Measurements from ENCODE around the gene KLF3.
"Not testable (repeated sequence)": the region's sequence is repeated elsewhere in the genome, so short reads cannot be mapped to it uniquely, and the experiment has no call there.

Gene KLF3

GRCh38 chr4:38623260-38623659 is 40.7 kb upstream of the KLF3 start:
- H3K4me3 ChIP-seq (ENCODE audit: low read depth, low read length), result no peak overlapping the region
- no peak overlapping the region for H2AFZ ChIP-seq (ENCODE audit: low read length, unreplicated experiment)
- H3K4me1 ChIP-seq (ENCODE audit: control insufficient read depth, insufficient read depth, low read length, unreplicated experiment), result peaks cover 9% of the 10 kb centered on the region
- no peaks in the 10 kb centered on the region for H3K79me2 ChIP-seq (ENCODE audit: control insufficient read depth, insufficient read depth, low read length, unreplicated experiment)
- H3K27ac ChIP-seq (ENCODE audit: low read depth, low read length), result no peak overlapping the region
- no peaks in the 10 kb centered on the region for H3K36me3 ChIP-seq (ENCODE audit: insufficient read depth, low read length)
- no peaks in the 10 kb centered on the region for H3K27me3 ChIP-seq (ENCODE audit: insufficient read depth, low read length)

GRCh38 chr4:38624311-38624710 is 39.7 kb upstream of the KLF3 start:
- H3K4me1 ChIP-seq (ENCODE audit: control insufficient read depth, insufficient read depth, low read length, unreplicated experiment), result peaks cover 9% of the 10 kb centered on the region
- no peak overlapping the region for H3K4me3 ChIP-seq (ENCODE audit: low read depth, low read length)
- no peaks in the 10 kb centered on the region for H3K36me3 ChIP-seq (ENCODE audit: insufficient read depth, low read length)
- H2AFZ ChIP-seq (ENCODE audit: low read length, unreplicated experiment), result no peak overlapping the region
- no peak overlapping the region for H3K27ac ChIP-seq (ENCODE audit: low read depth, low read length)
- no peaks in the 10 kb centered on the region for H3K79me2 ChIP-seq (ENCODE audit: control insufficient read depth, insufficient read depth, low read length, unreplicated experiment)
- H3K27me3 ChIP-seq (ENCODE audit: insufficient read depth, low read length), result no peaks in the 10 kb centered on the region

GRCh38 chr4:38625508-38625907 is 38.5 kb upstream of the KLF3 start:
- H3K27ac ChIP-seq (ENCODE audit: low read depth, low read length), result no peak overlapping the region
- no peaks in the 10 kb centered on the region for H3K79me2 ChIP-seq (ENCODE audit: control insufficient read depth, insufficient read depth, low read length, unreplicated experiment)
- H3K4me3 ChIP-seq (ENCODE audit: low read depth, low read length), result no peak overlapping the region
- no peaks in the 10 kb centered on the region for H3K27me3 ChIP-seq (ENCODE audit: insufficient read depth, low read length)
- H2AFZ ChIP-seq (ENCODE audit: low read length, unreplicated experiment), result no peak overlapping the region
- no peaks in the 10 kb centered on the region for H3K36me3 ChIP-seq (ENCODE audit: insufficient read depth, low read length)
- peaks cover 9% of the 10 kb centered on the region for H3K4me1 ChIP-seq (ENCODE audit: control insufficient read depth, insufficient read depth, low read length, unreplicated experiment)

DNA sequence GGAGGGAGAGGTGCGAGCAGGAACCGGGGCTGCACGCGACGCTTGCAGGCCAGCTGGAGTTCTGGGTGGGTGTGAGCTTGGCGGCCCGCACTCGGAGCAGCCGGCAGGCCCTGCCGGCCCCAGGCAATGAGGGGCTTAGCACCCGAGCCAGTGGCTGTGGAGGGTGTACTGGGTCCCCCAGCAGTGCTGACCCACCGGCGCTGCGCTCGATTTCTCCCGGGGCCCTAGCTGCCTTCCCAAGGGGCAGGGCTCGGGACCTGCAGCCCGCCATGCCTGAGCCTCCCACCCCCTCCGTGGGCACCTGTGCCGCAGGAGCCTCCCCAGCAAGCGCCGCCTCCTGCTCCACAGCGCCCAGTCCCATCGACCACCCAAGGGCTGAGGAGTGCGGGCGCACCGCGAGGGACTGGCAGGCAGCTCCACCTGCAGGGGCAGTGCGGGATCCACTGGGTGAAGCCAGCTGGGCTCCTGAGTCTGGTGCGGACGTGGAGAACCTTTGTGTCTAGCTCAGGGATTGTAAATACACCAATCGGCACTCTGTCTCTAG is 37.0 kb upstream of the KLF3 start:
- not testable (repeated sequence) for H3K4me1 ChIP-seq (ENCODE audit: control insufficient read depth, insufficient read depth, low read length, unreplicated experiment); H3K36me3 ChIP-seq (ENCODE audit: insufficient read depth, low read length); H2AFZ ChIP-seq (ENCODE audit: low read length, unreplicated experiment); H3K79me2 ChIP-seq (ENCODE audit: control insufficient read depth, insufficient read depth, low read length, unreplicated experiment); H3K27ac ChIP-seq (ENCODE audit: low read depth, low read length); H3K27me3 ChIP-seq (ENCODE audit: insufficient read depth, low read length); H3K4me3 ChIP-seq (ENCODE audit: low read depth, low read length)

GRCh38 chr4:38630519-38630918 is 33.5 kb upstream of the KLF3 start:
- H3K36me3 ChIP-seq (ENCODE audit: insufficient read depth, low read length), result no peaks in the 10 kb centered on the region
- H3K79me2 ChIP-seq (ENCODE audit: control insufficient read depth, insufficient read depth, low read length, unreplicated experiment), result no peaks in the 10 kb centered on the region
- no peak overlapping the region for H2AFZ ChIP-seq (ENCODE audit: low read length, unreplicated experiment)
- H3K4me1 ChIP-seq (ENCODE audit: control insufficient read depth, insufficient read depth, low read length, unreplicated experiment), result no peaks in the 10 kb centered on the region
- H3K4me3 ChIP-seq (ENCODE audit: low read depth, low read length), result no peak overlapping the region
- H3K27me3 ChIP-seq (ENCODE audit: insufficient read depth, low read length), result no peaks in the 10 kb centered on the region
- H3K27ac ChIP-seq (ENCODE audit: low read depth, low read length), result no peak overlapping the region

DNA sequence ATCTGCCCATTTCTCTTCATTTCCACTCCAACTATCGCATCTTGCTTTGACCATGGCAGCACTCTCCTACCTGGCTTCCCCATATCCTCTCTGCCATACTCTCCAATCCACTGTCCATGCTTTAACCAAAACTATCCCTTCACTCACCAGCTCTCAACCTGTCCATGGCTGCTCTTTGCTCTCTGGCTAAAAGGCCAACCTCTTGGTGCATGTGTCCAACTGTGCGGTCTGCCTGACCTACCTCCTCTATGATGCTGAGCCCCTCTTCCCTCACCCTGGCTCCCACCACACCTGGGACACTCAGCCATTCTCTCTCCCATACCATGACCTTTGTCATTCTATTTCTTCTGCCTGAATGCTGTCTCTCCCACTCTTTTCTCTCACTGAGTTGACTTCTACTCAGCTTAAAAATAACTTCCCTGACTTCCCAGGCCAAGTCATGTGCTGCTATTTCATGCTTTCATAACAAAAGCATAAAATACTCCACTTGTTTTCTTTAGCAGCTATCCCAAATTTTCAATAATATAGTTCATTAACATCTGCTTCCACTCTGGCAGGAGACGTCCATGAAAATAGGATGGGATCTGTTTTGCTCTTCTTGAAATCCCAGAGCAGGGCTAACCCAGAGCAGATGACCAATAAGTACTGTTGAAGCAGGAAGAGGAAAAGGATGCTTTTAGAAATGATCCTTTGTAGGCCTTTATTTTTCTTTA is 29.8 kb upstream of the KLF3 start:
- Histone ChIP-seq H2AFZ (ENCODE audit: low read length, unreplicated experiment) (no peak overlapping the region), H3K79me2 (ENCODE audit: control insufficient read depth, insufficient read depth, low read length, unreplicated experiment) (no peaks in the 10 kb centered on the region), H3K36me3 (ENCODE audit: insufficient read depth, low read length) (no peaks in the 10 kb centered on the region), H3K27ac (ENCODE audit: low read depth, low read length) (no peak overlapping the region), H3K4me1 (ENCODE audit: control insufficient read depth, insufficient read depth, low read length, unreplicated experiment) (no peaks in the 10 kb centered on the region), H3K27me3 (ENCODE audit: insufficient read depth, low read length) (peaks cover 6% of the 10 kb centered on the region), H3K4me3 (ENCODE audit: low read depth, low read length) (no peak overlapping the region)

- no peak overlapping the region for H2AFZ ChIP-seq (ENCODE audit: low read length, unreplicated experiment)
- no peaks in the 10 kb centered on the region for H3K4me1 ChIP-seq (ENCODE audit: control insufficient read depth, insufficient read depth, low read length, unreplicated experiment)
- no peaks in the 10 kb centered on the region for H3K79me2 ChIP-seq (ENCODE audit: control insufficient read depth, insufficient read depth, low read length, unreplicated experiment)
- no peak overlapping the region for H3K27ac ChIP-seq (ENCODE audit: low read depth, low read length)
- peaks cover 17% of the 10 kb centered on the region for H3K27me3 ChIP-seq (ENCODE audit: insufficient read depth, low read length)
- H3K4me3 ChIP-seq (ENCODE audit: low read depth, low read length), result no peak overlapping the region
- H3K36me3 ChIP-seq (ENCODE audit: insufficient read depth, low read length), result no peaks in the 10 kb centered on the region
Observed at GRCh38 chr4:38639242-38639641, 24.8 kb upstream of the KLF3 start.

DNA sequence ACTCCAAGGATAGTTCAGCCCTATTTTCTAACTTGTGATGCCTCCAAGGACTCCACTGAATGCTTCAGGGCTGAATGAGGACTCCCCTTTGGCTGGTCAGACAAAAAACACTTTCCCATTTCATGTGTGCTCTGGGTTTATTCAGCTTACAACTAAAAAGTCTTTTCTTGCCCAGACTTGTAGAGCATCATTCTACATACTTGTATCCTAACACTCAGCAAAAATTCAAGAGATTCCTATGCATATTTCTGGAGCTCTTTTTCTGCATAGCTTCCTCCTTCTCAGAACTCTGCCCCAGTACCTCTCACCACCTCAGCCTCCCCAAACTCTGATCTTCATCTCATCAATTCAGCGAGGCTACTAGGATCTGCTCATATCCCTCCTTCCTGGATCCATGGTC is 22.2 kb upstream of the KLF3 start:
- Histone ChIP-seq H3K27me3 (ENCODE audit: insufficient read depth, low read length) (peaks cover 21% of the 10 kb centered on the region), H3K36me3 (ENCODE audit: insufficient read depth, low read length) (no peaks in the 10 kb centered on the region), H3K27ac (ENCODE audit: low read depth, low read length) (no peak overlapping the region), H3K4me3 (ENCODE audit: low read depth, low read length) (no peak overlapping the region), H2AFZ (ENCODE audit: low read length, unreplicated experiment) (no peak overlapping the region), H3K79me2 (ENCODE audit: control insufficient read depth, insufficient read depth, low read length, unreplicated experiment) (no peaks in the 10 kb centered on the region), H3K4me1 (ENCODE audit: control insufficient read depth, insufficient read depth, low read length, unreplicated experiment) (no peaks in the 10 kb centered on the region)

DNA sequence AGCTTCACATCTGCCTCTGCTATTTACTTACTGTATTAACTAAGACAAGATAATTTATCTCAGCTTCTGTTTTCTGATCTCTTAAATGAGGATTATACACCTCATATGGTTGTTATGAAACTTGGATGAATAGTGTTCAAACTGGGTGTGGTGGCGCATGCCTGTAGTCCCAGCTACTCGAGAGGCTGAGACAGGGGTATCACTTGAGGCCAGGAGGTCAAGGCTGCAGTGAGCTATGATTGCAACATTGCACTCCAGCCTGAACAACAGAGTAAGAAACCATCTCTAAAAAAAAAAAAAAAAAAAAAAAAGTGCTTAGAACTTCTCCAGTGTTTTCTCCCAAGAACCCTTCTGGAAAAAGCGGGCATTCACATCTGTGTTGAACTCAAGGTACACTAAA is 19.8 kb upstream of the KLF3 start:
- Histone ChIP-seq H3K79me2 (ENCODE audit: control insufficient read depth, insufficient read depth, low read length, unreplicated experiment) (no peaks in the 10 kb centered on the region), H3K36me3 (ENCODE audit: insufficient read depth, low read length) (no peaks in the 10 kb centered on the region), H3K27ac (ENCODE audit: low read depth, low read length) (no peak overlapping the region), H2AFZ (ENCODE audit: low read length, unreplicated experiment) (no peak overlapping the region), H3K4me3 (ENCODE audit: low read depth, low read length) (no peak overlapping the region), H3K4me1 (ENCODE audit: control insufficient read depth, insufficient read depth, low read length, unreplicated experiment) (no peaks in the 10 kb centered on the region), H3K27me3 (ENCODE audit: insufficient read depth, low read length) (peaks cover 15% of the 10 kb centered on the region)

GRCh38 chr4:38647101-38647819 is 16.7 kb upstream of the KLF3 start:
- Histone ChIP-seq H3K79me2 (ENCODE audit: control insufficient read depth, insufficient read depth, low read length, unreplicated experiment) (no peaks in the 10 kb centered on the region), H3K27me3 (ENCODE audit: insufficient read depth, low read length) (peaks cover 4% of the 10 kb centered on the region; the same call in 1 of the 2 replicates), H3K4me3 (ENCODE audit: low read depth, low read length) (no peak overlapping the region), H2AFZ (ENCODE audit: low read length, unreplicated experiment) (no peak overlapping the region), H3K4me1 (ENCODE audit: control insufficient read depth, insufficient read depth, low read length, unreplicated experiment) (no peaks in the 10 kb centered on the region), H3K27ac (ENCODE audit: low read depth, low read length) (no peak overlapping the region), H3K36me3 (ENCODE audit: insufficient read depth, low read length) (no peaks in the 10 kb centered on the region)

DNA sequence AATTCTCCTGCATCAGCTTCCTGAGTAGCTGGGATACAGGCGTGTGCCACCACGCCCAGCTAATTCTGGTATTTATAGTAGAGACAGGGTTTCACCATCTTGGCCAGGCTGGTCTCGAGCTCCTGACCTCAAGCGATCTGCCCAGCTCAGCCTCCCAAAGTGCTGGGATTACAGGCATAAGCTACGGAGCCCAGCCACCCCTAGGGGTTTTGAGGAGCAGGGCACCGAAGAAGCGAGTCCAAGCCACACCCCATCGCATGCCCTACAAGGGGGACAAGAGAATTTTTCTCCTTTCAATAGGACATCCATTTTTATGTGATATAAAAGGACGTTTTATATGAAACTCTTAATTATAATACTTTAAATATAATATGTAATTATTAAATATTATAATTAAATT is 13.9 kb upstream of the KLF3 start:
- no peak overlapping the region for H3K4me3 ChIP-seq (ENCODE audit: low read depth, low read length)
- H3K27ac ChIP-seq (ENCODE audit: low read depth, low read length), result no peak overlapping the region
- peaks cover 4% of the 10 kb centered on the region; the same call in 1 of the 2 replicates for H3K27me3 ChIP-seq (ENCODE audit: insufficient read depth, low read length)
- no peaks in the 10 kb centered on the region for H3K79me2 ChIP-seq (ENCODE audit: control insufficient read depth, insufficient read depth, low read length, unreplicated experiment)
- H2AFZ ChIP-seq (ENCODE audit: low read length, unreplicated experiment), result no peak overlapping the region
- H3K36me3 ChIP-seq (ENCODE audit: insufficient read depth, low read length), result no peaks in the 10 kb centered on the region
- no peaks in the 10 kb centered on the region for H3K4me1 ChIP-seq (ENCODE audit: control insufficient read depth, insufficient read depth, low read length, unreplicated experiment)
